GM21786 (cell line): ENCODE results near the gene DDX54.

Experiments used
- ATAC-seq: cut with Tn5 transposase; IDR thresholded peaks from one replicate; pipeline ENCODE4 v1.9.1; 2021; ENCODE audit not compliant: unreplicated experiment

DDX54 gene, protein sequence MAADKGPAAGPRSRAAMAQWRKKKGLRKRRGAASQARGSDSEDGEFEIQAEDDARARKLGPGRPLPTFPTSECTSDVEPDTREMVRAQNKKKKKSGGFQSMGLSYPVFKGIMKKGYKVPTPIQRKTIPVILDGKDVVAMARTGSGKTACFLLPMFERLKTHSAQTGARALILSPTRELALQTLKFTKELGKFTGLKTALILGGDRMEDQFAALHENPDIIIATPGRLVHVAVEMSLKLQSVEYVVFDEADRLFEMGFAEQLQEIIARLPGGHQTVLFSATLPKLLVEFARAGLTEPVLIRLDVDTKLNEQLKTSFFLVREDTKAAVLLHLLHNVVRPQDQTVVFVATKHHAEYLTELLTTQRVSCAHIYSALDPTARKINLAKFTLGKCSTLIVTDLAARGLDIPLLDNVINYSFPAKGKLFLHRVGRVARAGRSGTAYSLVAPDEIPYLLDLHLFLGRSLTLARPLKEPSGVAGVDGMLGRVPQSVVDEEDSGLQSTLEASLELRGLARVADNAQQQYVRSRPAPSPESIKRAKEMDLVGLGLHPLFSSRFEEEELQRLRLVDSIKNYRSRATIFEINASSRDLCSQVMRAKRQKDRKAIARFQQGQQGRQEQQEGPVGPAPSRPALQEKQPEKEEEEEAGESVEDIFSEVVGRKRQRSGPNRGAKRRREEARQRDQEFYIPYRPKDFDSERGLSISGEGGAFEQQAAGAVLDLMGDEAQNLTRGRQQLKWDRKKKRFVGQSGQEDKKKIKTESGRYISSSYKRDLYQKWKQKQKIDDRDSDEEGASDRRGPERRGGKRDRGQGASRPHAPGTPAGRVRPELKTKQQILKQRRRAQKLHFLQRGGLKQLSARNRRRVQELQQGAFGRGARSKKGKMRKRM

DNA sequence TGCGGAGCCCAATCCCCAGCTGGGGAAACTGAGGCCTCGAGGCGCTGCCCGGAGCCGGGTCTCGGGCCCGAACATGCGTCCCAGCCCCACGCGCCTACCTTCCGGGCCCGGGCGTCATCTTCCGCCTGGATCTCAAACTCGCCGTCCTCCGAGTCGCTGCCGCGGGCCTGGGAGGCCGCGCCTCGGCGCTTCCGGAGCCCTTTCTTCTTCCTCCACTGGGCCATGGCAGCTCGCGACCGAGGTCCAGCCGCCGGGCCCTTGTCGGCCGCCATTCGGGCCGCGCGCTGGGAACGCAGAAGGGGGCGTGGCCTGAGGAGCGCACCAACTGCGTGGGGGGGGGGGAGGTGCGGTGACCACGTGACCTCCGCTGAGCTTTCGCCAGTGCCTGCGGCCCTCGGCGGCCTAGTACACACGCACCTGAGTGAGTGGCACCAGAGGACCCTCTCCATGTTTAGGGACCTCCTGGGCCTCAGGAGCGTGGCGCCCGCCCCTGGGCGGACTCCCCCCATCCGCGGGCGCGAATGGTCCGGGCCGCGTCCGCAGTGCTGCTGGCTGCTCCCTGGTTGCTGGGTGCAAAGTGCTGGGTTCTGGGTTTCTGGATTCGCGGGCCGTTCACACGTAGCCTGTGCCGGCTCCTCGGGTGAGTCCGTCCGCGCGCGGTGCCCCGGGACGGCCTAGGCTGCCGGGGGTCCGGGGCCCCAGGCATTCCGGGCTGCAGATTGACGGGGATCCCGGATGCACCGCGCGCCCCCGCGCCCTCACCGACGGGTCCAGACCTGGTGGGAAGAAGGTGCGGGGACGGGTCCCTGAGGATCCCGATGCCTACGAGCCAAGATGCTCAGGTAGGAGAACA, at the start of gene DDX54, which contains the start of gene RITA1:
TSS of gene DDX54 (minus strand) at position 299 of the 853 bp plus-strand sequence. CDS start at position 272, 27 bp downstream.
TSS of gene RITA1 (plus strand) at position 542 of the 853 bp plus-strand sequence. CDS start 1,026 bp downstream, outside the sequence.
- ATAC-seq: peak; percentile 38

DNA sequence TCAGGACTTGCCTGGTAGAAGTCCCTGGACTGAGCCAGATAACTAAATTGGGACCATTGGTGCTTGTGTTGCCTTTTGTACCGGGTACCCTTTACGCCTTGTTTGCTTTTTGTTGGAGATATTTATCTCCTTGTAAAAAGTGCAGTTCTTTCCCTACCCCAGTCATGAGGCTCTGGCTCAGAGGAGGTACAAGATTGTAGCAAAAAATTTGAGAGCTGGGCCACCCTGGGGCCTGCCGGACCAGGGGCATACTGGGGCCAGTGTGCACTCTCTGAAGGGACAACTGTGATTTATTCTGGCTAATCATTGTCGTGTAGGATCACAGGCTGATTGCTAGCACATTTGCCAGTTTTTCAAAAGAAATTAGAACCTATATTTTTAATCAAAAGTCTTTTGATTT, 49.2 kb upstream of the DDX54 start:
- no peak for ATAC-seq

DNA sequence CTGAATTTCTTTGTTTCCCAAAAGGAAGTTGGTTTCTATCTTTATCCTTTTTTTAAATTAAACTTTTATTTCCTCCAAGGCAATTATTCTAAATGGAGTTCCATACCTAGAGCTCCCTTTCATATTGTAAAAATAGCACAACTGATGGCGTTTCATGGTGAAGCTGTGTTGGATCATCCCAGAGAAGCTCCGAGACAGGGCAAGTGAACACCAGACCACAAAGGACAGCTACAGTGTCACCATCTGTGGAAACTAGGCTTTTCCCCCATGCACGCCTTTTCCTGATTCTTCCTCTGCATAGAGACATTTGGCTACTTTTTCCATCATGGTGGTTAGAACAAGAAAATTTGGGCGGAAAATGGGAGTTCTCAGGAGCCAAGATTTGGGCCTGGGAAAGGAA, 48.7 kb upstream of the DDX54 start:
- no peak for ATAC-seq

DNA sequence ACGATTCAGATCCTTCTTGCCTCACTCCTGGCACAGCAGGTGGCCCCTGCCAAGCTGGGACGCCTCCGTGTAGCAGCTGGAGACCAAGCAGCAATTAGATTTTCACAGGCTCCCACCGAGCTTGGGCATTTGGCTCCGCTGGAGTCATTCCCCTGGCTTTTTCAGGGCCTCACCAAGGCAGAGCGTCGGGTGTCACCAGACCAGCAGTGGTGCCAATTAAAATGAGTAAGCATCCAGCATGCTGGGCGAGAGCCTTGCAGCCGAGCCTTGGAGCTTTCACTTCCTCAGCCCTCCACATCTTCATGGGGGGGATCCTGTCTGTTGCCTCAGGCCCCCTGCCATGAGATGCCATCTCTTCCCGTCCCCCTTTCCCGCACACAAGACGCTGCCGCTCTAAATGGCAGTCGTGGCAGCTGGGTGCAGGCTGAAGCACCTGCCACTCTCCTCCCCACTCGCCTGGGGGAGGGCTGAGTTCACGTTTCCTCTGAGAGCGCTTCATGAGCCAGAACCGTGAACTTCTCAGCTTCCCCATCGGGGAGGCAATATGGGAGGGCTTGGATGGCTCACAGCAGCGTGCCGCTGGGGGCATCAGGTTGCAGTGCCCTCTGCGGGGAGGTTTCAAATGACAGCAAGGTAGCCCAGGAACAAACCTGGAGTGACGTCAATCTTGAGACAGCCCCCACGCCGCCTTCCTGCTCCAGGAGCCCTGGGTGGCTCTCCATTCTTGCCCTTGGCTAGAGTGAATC, 47.7 kb upstream of the DDX54 start:
- peak; percentile 66 for ATAC-seq

DNA sequence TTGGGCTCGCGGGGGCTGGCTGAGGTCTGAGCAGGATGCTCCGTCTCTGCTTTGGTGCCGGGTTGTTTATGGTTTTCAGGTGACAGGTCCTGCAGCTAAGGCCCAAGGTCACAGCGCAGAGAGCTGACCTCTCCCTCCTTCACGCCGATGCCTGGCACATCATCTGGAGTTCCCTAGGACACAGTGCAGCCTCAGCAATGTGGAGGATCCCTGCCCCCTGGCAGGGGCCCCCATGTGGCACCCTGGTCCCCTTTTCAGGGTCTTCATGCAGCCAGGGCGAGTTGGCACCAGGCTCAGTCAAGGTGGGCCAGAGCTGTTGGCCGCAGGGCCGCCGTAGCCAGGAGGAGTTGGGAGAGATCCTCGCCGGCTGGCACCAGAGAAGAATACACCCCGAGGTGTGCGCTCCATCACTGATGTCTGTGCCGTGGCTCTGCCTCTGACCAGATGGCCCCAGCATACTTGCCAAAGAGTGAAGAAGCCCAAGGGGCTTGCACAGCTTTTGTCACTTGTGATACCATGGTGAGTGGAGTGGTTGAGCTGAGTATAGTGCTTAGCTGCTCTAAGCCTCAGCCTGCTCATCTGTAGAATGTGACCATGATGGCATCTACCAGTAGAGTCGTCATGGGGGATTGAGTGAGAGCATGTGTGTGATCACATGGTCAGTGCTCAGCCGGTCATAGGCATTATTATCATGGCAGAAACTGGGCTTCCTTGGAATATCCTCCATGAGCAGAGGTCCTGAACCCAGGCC, 47.0 kb upstream of the DDX54 start:
- no peak for ATAC-seq

DNA sequence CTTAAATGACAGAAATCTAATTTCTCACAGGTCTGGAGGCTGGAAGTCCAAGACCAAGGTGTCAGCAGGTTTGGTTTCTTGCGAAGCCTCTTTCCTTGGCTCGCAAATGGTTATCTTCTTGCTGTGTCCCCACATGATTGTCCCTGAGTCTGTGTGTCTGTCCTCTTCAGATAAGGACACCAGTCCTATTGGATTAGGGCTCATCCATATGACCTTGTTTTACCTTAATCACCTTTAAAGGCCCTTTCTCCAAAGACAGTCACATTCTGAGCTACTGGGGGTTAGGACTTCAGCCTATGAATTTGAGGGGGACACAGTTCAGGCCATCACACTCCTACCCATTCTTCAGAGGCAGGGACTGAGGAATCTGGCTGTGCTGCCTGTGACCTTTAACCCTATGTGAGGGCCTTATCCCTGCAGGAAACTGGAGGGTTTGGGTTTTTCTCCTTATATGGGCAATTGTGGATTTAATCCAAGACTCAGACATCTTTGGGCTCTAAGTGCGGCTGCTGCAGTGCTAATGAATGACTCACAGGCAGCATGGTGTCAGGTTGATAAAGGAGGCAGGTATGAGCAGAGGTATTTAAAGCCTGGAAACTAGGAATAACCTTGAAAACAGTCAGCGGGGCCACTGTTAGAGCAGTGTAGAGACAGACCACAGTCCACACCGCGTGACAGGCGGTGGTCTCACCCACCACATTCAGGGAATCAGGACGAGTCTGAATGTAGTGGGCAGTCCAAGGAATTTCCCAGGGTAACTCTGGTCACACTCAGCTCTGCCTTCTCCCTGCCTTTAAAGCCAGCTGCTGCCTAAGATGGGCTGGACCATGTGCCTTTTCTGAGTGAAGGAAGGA, 46.2 kb upstream of the DDX54 start:
- ATAC-seq: no peak

DNA sequence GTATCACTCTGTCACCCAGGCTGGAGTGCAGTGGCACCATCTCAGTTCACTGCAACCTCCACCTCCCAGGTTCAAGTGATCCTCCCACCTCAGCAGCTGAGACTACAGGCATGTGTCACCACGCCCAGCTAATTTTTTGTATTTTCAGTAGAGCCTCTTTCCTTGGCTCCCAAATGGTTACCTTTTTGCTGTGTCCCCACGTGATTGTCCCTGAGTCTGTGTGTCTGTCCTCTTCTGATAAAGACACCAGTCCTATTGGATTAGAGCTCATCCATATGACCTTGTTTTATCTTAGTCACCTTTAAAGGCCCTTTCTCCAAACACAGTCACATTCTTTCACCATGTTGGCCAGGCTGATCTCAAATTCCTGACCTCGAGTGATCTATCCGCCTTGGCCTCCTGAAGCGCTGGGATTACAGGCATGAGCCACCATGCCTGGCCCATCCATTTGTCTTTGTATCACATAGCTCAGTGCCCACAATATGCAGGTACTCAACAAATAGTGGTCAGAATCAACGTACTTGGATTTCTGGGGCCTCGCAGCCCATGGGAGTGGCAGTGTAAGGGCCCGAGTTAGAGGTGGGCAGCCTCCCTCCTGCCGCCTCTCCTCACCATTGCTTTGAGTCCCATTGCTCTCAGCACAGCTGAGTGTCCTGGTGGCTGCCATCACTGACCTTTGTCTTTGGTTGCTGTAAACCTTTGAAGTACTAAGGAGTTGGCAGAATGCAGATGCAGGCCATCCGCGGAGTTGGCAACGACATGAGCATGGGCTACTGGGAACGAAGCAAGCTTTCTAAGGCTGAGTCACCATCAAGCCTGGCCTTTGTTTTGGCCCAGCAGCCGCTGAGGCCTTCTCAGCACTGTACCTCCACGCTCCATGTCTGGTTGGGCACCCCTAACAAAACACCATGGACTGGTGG, 45.3 kb upstream of the DDX54 start:
- ATAC-seq: peak; percentile 7

DNA sequence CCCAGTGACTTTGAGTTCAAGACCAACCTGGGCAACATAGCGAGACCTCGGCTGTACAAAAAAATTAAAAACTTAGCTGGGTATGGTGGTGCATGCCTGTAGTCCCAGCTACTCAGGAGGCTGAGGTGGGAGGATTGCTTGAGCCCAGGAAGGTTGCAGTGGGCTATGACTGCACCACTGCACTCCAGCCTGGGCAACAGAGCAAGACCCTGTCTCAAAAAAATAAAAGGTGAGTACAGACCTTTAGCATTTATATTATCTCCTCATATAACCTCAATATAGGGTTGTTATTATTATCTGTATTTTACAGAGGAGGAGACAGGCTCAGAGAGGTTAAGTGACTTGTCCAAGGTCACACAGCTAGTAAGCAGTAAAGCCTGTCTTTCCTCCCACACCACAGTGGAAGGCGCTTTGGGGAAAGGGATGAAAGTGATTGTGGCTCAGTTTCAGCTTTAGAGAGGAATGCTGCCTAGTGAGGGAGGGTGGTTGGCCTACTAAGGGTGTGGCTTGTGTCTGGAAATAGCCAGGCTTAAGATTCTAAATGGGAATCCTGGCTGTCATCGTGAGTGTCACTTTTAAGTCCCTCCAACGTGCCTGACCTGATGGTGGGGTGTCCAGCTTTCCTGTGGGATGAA, 43.2 kb upstream of the DDX54 start:
- ATAC-seq: no peak

DNA sequence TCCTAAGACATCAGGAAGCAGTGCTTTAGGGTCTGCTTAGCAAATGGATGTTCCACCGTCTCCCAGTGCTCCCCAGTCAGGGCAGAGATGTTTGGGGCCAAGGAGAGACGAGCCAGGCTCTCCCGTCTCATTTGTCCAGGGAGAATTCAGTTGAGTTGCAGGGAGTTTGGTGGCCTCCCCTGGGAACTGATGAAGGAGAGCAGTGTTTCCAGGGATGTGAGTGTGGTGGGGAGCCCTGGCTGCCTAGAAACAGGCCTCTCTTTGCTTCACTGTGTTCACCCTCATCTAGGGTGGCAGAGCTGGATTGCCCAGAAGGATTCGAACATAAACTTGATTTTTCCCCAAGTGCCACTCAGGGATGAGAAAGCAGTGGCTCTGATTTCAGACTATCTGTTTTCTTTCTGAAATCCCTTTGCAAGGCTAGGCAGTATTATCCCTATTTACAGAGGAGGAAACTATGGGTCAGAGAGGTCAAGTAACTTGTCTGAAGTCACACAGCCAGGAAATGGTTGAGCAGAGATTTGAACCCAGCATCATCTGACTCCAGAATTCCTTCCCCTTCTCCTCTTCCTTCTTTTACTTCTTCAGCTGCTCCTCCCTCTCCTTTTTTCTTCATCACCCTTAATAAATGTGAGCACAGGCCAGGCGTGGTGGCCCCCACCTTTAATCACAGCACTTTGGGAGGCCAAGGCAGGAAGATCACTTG, 42.6 kb upstream of the DDX54 start:
- ATAC-seq: no peak

DNA sequence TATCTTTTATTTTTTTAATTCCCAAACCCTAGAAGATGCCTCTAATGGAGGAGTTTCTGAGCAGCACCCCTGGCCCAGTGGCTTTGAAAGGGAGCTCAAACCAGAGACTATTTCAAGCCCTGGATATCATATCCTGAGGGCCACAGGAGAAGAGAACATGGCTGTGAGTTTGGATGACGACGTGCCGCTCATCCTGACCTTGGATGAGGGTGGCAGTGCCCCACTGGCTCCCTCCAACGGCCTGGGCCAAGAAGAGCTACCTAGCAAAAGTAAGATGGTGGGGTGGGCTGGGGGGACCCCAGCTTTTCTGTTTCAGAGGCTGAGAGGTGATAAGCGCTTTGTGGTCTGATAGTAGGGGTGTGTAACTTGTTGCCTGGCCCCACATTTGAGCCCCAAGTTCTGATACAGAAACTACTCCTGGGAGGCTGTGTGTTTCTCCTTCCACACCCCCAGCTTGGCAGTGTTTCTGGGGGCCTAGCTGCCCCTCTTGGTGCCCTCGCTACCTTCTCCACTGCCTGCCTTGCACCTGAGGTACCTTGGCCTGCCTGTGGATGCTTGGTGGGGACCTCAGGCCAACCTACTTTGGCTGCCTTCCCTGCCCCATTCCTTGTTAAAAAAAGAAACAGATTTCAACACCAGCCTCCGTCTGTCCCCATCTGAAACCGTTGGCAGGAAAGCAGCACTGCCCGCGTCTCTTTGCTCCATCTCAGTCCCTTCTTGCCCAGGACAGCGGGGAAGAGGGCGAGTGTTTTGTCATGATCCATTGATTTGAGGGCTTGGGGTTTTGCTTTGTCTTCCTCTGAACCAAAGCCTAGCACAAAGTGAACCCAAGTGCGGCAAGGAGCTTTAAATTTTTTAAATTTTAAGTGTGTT, 41.7 kb upstream of the DDX54 start:
- no peak for ATAC-seq

DNA sequence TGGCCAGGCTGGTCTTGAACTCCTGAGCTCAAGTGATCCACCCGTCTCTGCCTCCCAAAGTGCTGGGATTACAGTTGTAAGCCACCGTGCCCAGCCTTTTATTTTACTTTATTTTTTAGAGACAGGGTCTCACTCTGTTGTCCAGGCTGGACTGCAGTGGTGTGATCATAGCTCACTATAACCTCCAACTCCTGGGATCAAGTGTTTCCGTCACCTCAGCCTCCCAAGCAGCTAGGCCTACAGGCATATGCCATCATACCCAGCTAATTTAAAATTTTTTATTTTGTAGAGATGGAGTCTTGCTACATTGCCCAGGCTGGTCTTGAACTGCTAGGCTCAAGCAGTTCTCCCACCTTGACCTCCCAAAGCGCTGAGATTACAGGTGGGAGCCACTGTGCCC, 39.7 kb upstream of the DDX54 start:
- no peak for ATAC-seq

DNA sequence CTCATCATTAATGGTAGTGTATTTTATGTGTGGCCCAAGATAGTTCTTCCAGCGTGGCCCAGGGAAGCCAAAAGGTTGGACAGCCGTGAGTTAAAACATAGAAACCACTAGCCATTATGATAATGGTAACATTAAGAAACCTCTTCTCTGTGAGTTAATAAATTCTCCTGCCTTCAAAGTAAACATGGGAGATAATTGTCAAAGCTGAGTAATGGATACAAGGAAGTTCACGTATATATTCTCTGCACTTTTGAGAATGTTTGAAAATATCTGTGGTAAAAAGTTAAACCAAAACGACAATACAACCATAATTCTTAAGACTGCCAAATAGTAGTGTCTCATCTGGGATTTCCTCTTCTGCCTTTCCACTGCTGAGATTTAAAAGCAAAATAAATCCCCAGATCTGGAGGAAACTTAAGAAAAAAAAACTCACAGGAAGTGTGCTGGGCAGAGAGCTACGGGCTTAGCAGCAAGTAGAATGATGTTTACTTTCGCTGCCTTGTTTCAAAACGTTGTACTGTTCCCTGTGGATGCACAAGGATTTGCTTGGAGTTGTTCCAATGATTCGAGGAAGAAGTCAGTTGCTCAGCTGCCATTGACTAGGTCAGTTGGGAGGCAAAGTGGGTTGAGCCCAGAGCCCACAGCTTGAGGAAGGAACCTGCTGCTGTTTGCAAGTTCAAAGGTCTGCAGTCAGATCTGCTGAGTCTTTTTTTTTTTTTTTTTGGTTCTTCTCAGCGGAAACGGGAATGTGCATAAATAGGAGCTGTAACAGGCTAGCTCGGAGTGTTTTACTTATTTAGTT, 37.7 kb upstream of the DDX54 start:
- ATAC-seq: no peak

DNA sequence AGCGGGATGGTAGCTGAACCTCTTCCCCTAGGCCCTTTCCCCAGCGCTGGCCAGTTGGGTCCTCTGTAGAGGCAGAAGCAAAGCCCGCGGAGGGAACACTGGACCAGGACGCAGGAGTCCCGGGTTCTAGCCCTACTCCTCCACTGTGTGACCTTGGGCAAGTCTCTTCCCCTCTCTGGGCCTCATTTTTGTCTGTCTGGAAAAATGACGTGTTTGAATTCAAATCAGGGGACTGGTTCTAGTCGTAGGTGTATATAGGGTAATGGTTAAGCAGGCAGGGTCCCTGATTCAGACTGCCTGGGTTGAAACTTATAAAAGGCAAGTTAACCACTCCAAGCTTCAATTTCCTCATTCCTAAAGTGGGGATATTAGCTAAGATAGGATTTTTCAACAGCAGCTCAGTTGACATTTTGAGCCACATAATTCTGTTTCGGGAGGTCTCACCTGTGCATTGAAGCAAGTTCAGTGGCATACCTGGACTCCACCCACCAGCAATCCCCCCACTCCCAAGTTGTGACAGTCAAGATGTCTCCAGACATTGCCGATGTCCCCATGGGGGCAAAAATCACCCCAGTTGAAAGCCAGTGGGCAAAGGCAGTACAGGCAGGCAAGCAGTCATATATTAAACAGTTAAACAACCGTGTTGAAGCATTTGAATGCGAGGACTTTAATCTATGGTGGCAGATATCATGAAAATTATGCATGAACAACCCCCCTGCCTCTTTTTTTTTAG, 36.9 kb upstream of the DDX54 start:
- no peak for ATAC-seq
